GM06990 (cell line): ENCODE measurements around the gene KLF7.

Source experiments
- DNase-seq: peaks from one replicate; pipeline ENCODE4 v3.0.0-alpha.2; 2011; ENCODE audit not compliant: insufficient read length; ENCODE audit errors: extremely low read depth
- H3K27me3 ChIP-seq: replicated peaks from 2 replicates; pipeline ENCODE4 v1.6.0; 2011; ENCODE audit warnings: low read length; ENCODE audit not compliant: control insufficient read depth, insufficient read depth
- H3K36me3 ChIP-seq: 2 replicates; pipeline ENCODE4 v1.5.1; 2011; ENCODE audit warnings: low read length; ENCODE audit not compliant: control insufficient read depth, insufficient read depth
- H3K4me3 ChIP-seq: replicated peaks from 2 replicates; pipeline ENCODE4 v1.5.1; 2011; ENCODE audit warnings: low read depth, mild to moderate bottlenecking, control low read depth, low read length
- CTCF ChIP-seq: IDR thresholded peaks from 2 replicates; pipeline ENCODE4 v1.5.1; 2011; ENCODE audit warnings: low read length, control low read depth, mild to moderate bottlenecking, inconsistent platforms; ENCODE audit not compliant: insufficient read depth, poor library complexity, severe bottlenecking

KLF7 gene

GRCh38 chr2:207086136-207086535, 79.6 kb downstream of the KLF7 start:
- no peak for TF ChIP-seq CTCF
- DNase-seq: no peak
- H3K4me3 ChIP-seq: no peak overlapping the region
- H3K27me3 ChIP-seq: no peaks in the 10 kb centered on the region
- no peaks in the 10 kb centered on the region for H3K36me3 ChIP-seq

- no peaks in the 10 kb centered on the region for H3K36me3 ChIP-seq
- DNase-seq: no peak
- no peak overlapping the region for H3K4me3 ChIP-seq
- H3K27me3 ChIP-seq: no peaks in the 10 kb centered on the region
- no peak for TF ChIP-seq CTCF
Measured at GRCh38 chr2:207085110-207085509, 80.6 kb downstream of the KLF7 start.

GRCh38 chr2:207083361-207084110, 82.2 kb downstream of the KLF7 start:
- Histone ChIP-seq H3K27me3 (no peaks in the 10 kb centered on the region), H3K4me3 (no peak overlapping the region), H3K36me3 (no peaks in the 10 kb centered on the region)
- DNase-seq: no peak
- TF ChIP-seq CTCF: no peak

- TF ChIP-seq CTCF: no peak
- Histone ChIP-seq H3K27me3 (no peaks in the 10 kb centered on the region), H3K36me3 (no peaks in the 10 kb centered on the region), H3K4me3 (no peak overlapping the region)
- DNase-seq: no peak
Measured at GRCh38 chr2:207082619-207083018, 83.1 kb downstream of the KLF7 start.

GRCh38 chr2:207078186-207078798, 87.5 kb downstream of the KLF7 start:
- H3K36me3 ChIP-seq: no peaks in the 10 kb centered on the region
- no peak for TF ChIP-seq CTCF

More at GRCh38 chr2:207078186-207078798, 87.5 kb downstream of the KLF7 start:
- Histone ChIP-seq H3K27me3 (no peaks in the 10 kb centered on the region), H3K4me3 (no peak overlapping the region)
- no peak for DNase-seq
